IPS-20b (cell line): ENCODE results near the gene GABARAP.

ENCODE experiments used
- H3K27ac ChIP-seq: one replicate; pipeline ENCODE4 v1.5.1; 2013; ENCODE audit warnings: low read length
- H3K27me3 ChIP-seq: 2 replicates; pipeline ENCODE4 v1.6.1; 2013; ENCODE audit warnings: mild to moderate bottlenecking, low read length, inconsistent platforms; ENCODE audit not compliant: insufficient read depth
- H3K36me3 ChIP-seq: 2 replicates; pipeline ENCODE4 v1.6.1; 2013; ENCODE audit warnings: low read depth, mild to moderate bottlenecking, inconsistent platforms, low read length, moderate library complexity; ENCODE audit not compliant: insufficient read depth
- H3K4me1 ChIP-seq: 2 replicates; pipeline ENCODE4 v1.6.1; 2013; ENCODE audit warnings: mild to moderate bottlenecking, control low read depth, inconsistent platforms, low read length, moderate library complexity; ENCODE audit not compliant: insufficient read depth
- H3K4me3 ChIP-seq: 2 replicates; pipeline ENCODE4 v1.5.1; 2013; ENCODE audit warnings: mild to moderate bottlenecking, low read length, inconsistent platforms
- H3K9ac ChIP-seq: 2 replicates; pipeline ENCODE4 v1.6.1; 2013; ENCODE audit warnings: low read depth, mild to moderate bottlenecking, inconsistent platforms, low read length, moderate library complexity
- H3K9me3 ChIP-seq: 2 replicates; pipeline ENCODE4 v1.6.1; 2013; ENCODE audit warnings: mild to moderate bottlenecking, low read depth, low read length, inconsistent platforms; ENCODE audit not compliant: insufficient read depth

GABARAP gene

GRCh38 chr17:7225711-7226331, 16.4 kb downstream of the GABARAP start:
- no peak overlapping the region for H3K4me3 ChIP-seq
- H3K27me3 ChIP-seq = no peaks in the 10 kb centered on the region
- no peak overlapping the region for H3K27ac ChIP-seq
- H3K9ac ChIP-seq = no peak overlapping the region
- H3K4me1 ChIP-seq = no peaks in the 10 kb centered on the region
- H3K36me3 ChIP-seq = peaks cover 98% of the 10 kb centered on the region
- no peaks in the 10 kb centered on the region for H3K9me3 ChIP-seq

DNA sequence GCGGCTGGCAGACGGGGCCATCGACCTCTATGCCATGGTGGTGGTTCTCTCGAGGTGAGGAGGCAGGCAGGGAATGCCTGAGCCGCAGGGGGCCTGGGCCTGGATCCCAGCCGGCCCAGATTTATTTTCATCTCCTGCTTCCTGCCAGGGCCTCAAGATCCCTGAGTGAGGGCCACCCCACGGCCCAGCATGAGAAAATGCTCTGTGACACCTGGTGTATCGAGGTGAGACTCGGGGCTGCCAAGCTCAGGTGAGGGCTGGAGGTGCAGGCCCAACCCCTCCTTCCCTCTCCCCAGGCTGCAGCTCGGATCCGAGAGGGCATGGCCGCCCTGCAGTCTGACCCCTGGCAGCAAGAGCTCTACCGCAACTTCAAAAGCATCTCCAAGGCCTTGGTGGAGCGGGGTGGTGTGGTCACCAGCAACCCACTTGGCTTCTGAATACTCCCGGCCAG, 17.6 kb downstream of the GABARAP start:
- Histone ChIP-seq H3K36me3 (peaks cover 87% of the 10 kb centered on the region), H3K27ac (no peak overlapping the region), H3K27me3 (no peaks in the 10 kb centered on the region), H3K4me3 (no peak overlapping the region), H3K9me3 (no peaks in the 10 kb centered on the region), H3K9ac (no peak overlapping the region), H3K4me1 (no peaks in the 10 kb centered on the region)

GRCh38 chr17:7224110-7224509, 18.1 kb downstream of the GABARAP start:
- Histone ChIP-seq H3K9ac (no peak overlapping the region), H3K36me3 (peaks cover 81% of the 10 kb centered on the region), H3K9me3 (no peaks in the 10 kb centered on the region), H3K27ac (no peak overlapping the region), H3K4me3 (no peak overlapping the region), H3K27me3 (no peaks in the 10 kb centered on the region; the same call in 1 of the 2 replicates), H3K4me1 (0 out of 2 replicates have a peak, but pooled peaks cover 4% of the 10 kb centered on the region)

DNA sequence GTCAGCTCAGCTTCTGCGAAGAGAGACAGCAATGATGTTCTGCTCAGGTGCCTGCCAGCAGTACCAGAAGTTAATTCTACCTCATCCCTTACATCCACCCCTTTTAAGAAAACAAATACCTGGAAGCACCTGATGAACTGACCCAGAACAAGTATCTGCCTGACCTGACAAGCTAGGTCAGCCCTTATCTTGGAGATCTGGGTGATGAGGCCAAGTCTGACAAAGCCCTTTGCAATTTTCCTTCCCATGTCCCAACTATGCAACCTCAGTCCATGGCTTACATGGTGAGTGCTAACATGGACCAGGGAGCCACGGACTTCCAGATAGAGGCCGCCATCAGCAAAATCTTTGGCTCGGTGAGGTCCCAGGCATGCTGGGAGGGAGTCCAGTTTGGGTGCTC, 18.9 kb downstream of the GABARAP start:
- H3K36me3 ChIP-seq = peaks cover 74% of the 10 kb centered on the region
- peaks cover 8% of the 10 kb centered on the region; the same call in 1 of the 2 replicates for H3K4me1 ChIP-seq
- H3K4me3 ChIP-seq = no peak overlapping the region
- H3K9me3 ChIP-seq = no peaks in the 10 kb centered on the region
- H3K27ac ChIP-seq = no peak overlapping the region
- H3K9ac ChIP-seq = no peak overlapping the region
- H3K27me3 ChIP-seq = no peaks in the 10 kb centered on the region; the same call in 1 of the 2 replicates

DNA sequence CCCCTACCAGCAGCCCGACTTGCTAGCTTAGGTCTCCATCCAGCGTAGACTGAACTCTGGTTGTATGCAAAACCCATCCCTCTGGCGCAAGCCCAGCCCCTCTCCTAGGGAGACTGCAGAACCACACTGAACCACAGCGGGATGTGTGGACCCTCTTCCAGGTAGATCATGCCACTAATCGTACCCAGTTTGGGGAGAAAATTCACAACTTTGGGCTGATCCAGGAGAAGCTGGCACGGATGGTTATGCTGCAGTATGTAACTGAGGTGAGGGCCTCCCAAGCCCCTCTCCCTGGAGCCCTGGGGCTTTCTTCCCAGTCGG, 19.3 kb downstream of the GABARAP start:
- H3K9me3 ChIP-seq = no peaks in the 10 kb centered on the region
- peaks cover 13% of the 10 kb centered on the region; the same call in 1 of the 2 replicates for H3K4me1 ChIP-seq
- H3K9ac ChIP-seq = no peak overlapping the region
- H3K27ac ChIP-seq = no peak overlapping the region
- no peaks in the 10 kb centered on the region; the same call in 1 of the 2 replicates for H3K27me3 ChIP-seq
- H3K4me3 ChIP-seq = no peak overlapping the region
- peaks cover 70% of the 10 kb centered on the region for H3K36me3 ChIP-seq

DNA sequence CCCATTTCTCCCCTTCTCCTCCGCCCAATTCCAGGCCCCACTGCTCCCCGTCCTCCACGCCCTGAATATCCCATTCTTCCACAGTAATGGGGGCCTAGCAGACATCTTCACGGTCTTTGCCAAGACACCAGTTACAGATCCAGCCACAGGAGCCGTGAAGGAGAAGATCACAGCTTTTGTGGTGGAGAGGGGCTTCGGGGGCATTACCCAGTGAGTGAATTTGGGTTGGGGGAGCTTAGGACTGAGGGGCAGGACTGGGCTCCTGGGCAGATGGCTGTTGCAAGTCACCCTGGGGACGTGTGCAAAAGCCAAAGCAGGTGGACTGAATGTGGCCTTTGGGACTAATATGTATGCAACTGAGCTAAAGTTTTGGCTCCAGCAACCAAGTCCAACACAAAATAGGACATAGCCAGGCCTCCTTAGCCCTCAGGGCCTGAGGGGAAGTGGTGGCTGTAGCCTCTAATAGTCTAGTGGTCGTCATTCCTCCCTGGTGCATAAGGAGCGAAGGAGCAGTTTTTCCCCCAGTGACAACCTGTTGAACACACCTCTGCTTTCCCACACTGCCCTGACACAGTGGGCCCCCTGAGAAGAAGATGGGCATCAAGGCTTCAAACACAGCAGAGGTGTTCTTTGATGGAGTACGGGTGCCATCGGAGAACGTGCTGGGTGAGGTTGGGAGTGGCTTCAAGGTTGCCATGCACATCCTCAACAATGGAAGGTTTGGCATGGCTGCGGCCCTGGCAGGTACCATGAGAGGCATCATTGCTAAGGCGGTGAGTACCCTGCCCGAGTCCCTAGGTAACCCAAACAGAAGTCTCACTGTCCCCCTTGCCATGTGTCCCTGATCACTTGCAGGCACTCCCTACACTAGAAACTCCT, 19.9 kb downstream of the GABARAP start:
- Histone ChIP-seq H3K9ac (no peak overlapping the region), H3K4me1 (peaks cover 16% of the 10 kb centered on the region; the same call in 1 of the 2 replicates), H3K27ac (no peak overlapping the region), H3K9me3 (no peaks in the 10 kb centered on the region), H3K27me3 (no peaks in the 10 kb centered on the region; the same call in 1 of the 2 replicates), H3K4me3 (no peak overlapping the region), H3K36me3 (peaks cover 64% of the 10 kb centered on the region)

DNA sequence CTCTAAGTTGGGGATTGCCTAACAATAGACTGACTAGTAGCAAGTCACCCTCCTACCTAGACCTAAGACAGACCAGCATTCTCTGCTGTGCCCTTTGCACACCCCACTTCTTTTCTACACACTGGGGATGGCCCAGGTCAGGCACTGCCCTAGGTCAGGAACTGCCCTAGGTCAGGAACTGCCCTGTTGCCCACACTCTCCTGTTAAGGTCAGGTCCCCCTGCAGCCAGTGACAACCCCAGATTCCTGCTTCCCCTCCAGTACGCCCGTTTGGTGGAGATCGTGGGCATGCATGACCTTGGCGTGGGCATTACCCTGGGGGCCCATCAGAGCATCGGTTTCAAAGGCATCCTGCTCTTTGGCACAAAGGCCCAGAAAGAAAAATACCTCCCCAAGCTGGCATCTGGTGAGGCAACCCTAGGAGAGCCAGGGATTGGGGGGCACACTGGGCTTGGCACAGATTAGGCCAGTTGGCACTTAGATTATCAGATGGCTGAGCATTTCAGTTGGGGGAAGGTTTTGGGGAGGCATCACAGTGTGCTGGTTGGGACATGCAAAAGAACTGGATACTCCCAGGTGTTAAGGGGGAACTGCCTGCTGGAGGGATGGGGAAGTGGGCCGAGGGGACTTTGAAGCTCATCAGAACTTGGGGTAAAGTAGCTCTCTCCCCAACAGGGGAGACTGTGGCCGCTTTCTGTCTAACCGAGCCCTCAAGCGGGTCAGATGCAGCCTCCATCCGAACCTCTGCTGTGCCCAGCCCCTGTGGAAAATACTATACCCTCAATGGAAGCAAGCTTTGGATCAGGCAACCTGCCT, 20.8 kb downstream of the GABARAP start:
- Histone ChIP-seq H3K9me3 (no peaks in the 10 kb centered on the region), H3K4me1 (peaks cover 18% of the 10 kb centered on the region; the same call in 1 of the 2 replicates), H3K27ac (no peak overlapping the region), H3K4me3 (0 out of 2 replicates have a peak overlapping the region, but pooled peaks have one; percentile 80), H3K36me3 (peaks cover 56% of the 10 kb centered on the region), H3K9ac (0 out of 2 replicates have a peak overlapping the region, but pooled peaks have one; percentile 81), H3K27me3 (no peaks in the 10 kb centered on the region; the same call in 1 of the 2 replicates)

DNA sequence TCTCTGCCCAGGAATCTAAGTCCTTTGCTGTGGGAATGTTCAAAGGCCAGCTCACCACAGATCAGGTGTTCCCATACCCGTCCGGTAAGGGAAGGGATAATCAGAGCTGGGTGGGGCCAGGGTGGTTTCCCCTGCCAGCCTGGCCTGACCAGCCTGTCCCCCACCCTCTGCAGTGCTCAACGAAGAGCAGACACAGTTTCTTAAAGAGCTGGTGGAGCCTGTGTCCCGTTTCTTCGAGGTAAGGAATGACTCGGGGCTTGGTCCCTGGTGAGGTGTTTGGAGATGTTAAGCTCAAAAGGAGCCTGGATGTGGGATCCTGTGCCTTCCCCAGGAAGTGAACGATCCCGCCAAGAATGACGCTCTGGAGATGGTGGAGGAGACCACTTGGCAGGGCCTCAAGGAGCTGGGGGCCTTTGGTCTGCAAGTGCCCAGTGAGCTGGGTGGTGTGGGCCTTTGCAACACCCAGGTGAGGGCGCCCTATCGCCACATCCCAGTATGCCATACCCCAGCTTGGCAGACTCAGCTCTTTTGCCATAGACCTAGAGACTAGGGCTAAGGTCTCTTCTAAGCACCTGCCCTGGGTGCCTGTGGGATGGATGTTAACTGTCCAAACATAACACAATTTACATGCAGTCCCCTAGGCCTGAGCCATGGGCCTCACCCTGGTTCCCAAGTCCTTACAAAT, 21.5 kb downstream of the GABARAP start:
- Histone ChIP-seq H3K27ac (no peak overlapping the region), H3K9ac (peak overlapping the region; percentile 81), H3K36me3 (peaks cover 48% of the 10 kb centered on the region), H3K4me3 (peak overlapping the region; percentile 80), H3K4me1 (peaks cover 23% of the 10 kb centered on the region; the same call in 1 of the 2 replicates), H3K27me3 (no peaks in the 10 kb centered on the region; the same call in 1 of the 2 replicates), H3K9me3 (no peaks in the 10 kb centered on the region)

DNA sequence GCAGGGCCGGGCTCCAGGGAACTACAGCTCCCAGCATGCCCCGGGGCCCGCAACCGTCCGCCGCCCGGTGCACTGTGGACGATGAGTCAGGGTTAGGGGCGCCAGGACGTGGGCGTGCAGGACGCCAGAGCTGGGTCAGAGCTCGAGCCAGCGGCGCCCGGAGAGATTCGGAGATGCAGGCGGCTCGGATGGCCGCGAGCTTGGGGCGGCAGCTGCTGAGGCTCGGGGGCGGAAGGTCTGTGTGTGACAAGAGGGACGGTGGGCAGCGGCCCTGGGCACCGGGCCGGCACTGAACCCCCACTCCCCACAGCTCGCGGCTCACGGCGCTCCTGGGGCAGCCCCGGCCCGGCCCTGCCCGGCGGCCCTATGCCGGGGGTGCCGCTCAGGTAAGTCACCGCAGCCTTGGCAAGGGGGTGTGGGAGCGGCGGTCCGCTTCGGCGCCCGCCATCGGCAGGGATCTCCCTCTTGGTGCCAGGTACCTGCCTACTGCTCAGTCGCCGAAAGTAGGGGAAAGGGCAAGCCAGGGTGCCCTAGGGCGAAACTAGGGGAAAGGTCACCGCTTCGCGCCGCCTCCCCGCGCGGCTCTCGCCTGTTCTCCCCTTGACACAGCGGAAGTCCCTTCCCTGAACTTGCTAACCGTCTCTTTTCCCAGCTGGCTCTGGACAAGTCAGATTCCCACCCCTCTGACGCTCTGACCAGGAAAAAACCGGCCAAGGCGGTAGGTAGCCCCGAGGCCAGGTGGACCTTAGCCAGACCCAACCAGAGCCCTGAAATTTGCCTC, 22.2 kb downstream of the GABARAP start, which contains the start of the genes ACADVL and DLG4:
Gene ACADVL, plus strand, starts transcription at position 127 of the 781 bp plus-strand sequence. Its CDS starts 47 bp downstream, at position 174.
Gene DLG4, minus strand, starts transcription at position 25 of the 781 bp plus-strand sequence.
- Histone ChIP-seq H3K27ac (no peak within 1 kb of the TSS), H3K27me3 (no peaks in the 10 kb centered on the region; the same call in 1 of the 2 replicates), H3K9me3 (no peaks in the 10 kb centered on the region), H3K4me3 (peak within 1 kb of the TSS; percentile 80), H3K9ac (peak within 1 kb of the TSS; percentile 81), H3K4me1 (peaks cover 29% of the 10 kb centered on the region; the same call in 1 of the 2 replicates), H3K36me3 (peaks cover 41% of the 10 kb centered on the region)

GRCh38 chr17:7219229-7219811, 22.9 kb downstream of the GABARAP start:
- H3K4me3 ChIP-seq = peak overlapping the region; percentile 80
- H3K27ac ChIP-seq = no peak overlapping the region
- peaks cover 35% of the 10 kb centered on the region for H3K36me3 ChIP-seq
- H3K9me3 ChIP-seq = no peaks in the 10 kb centered on the region
- H3K4me1 ChIP-seq = peaks cover 31% of the 10 kb centered on the region; the same call in 1 of the 2 replicates
- H3K9ac ChIP-seq = peak overlapping the region; percentile 81; the same call in 1 of the 2 replicates
- no peaks in the 10 kb centered on the region; the same call in 1 of the 2 replicates for H3K27me3 ChIP-seq
